GM19193 (cell line): Measurements from ENCODE around the gene MEFV.

Source experiments
- POLR2A ChIP-seq: IDR thresholded peaks from 4 replicates; pipeline ENCODE4 v1.6.1; 2011; ENCODE audit not compliant: insufficient read depth, insufficient read length; ENCODE audit errors: extremely low read depth

Gene MEFV

GRCh38 chr16:3256146-3256865 lies at the start of gene MEFV:
MEFV (minus strand) TSS chr16:3256633; CDS start chr16:3256587, 46 bp downstream.
- no peak for TF ChIP-seq POLR2A

DNA sequence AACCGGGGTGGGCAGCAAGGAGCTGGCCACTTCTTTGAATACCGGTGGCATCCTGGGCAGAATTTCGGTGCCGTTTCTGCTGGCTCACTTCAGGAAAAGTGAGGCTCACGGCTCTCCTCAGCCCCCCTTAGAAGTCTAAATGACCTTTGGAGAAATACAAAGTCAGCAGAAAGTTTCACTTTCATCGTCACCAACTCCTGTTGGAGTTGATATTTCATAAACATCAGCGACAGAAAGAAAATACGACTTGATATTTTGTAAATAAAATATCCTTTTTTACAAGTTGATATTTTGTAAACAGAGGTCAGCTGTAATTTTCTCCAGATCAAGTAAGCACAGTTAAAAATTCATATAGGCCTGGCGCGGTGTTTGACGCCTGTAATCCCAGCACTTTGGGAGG lies 49.6 kb upstream of the MEFV start:
- TF ChIP-seq POLR2A = no peak

- TF ChIP-seq POLR2A = peak; percentile 94
These were observed 49.0 kb upstream of the MEFV start, which contains the start of the genes TIGD7 and ZNF75A for GRCh38 chr16:3305109-3306068. TIGD7 (minus strand) TSS chr16:3305430; CDS start chr16:3300614, 4,816 bp downstream. ZNF75A (plus strand) TSS chr16:3305497; CDS start chr16:3308429, 2,932 bp downstream.

- no peak for TF ChIP-seq POLR2A
These were observed 47.9 kb upstream of the MEFV start for GRCh38 chr16:3304370-3304769.

- TF ChIP-seq POLR2A = no peak
These were observed 39.4 kb upstream of the MEFV start for GRCh38 chr16:3295783-3296182.

- no peak for TF ChIP-seq POLR2A
These were observed 38.8 kb upstream of the MEFV start for GRCh38 chr16:3295209-3295608.

- no peak for TF ChIP-seq POLR2A
These were observed 36.2 kb upstream of the MEFV start for GRCh38 chr16:3292604-3293003.

DNA sequence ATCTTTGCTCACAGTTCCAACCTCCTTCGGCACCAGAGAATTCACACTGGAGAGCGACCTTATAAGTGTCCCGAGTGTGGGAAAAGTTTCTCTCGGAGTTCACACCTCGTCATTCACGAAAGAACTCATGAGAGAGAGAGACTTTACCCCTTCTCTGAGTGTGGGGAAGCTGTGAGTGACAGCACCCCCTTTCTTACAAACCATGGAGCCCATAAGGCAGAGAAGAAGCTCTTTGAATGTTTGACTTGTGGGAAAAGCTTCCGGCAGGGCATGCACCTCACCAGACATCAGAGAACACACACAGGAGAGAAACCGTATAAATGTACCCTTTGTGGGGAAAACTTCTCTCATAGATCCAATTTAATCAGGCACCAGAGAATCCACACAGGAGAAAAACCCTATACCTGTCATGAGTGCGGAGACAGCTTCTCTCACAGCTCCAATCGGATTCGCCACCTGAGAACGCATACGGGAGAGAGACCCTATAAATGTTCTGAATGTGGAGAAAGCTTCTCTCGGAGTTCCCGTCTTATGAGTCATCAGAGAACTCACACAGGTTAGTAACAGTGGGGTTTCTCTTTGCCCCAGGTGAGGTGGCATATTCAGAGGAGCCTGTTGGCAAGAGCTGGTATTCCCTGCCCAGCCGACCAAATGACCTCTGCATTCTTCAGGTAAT lies 33.7 kb upstream of the MEFV start:
- TF ChIP-seq POLR2A = no peak

- TF ChIP-seq POLR2A = no peak
These were observed 28.7 kb upstream of the MEFV start for GRCh38 chr16:3285131-3285530.

DNA sequence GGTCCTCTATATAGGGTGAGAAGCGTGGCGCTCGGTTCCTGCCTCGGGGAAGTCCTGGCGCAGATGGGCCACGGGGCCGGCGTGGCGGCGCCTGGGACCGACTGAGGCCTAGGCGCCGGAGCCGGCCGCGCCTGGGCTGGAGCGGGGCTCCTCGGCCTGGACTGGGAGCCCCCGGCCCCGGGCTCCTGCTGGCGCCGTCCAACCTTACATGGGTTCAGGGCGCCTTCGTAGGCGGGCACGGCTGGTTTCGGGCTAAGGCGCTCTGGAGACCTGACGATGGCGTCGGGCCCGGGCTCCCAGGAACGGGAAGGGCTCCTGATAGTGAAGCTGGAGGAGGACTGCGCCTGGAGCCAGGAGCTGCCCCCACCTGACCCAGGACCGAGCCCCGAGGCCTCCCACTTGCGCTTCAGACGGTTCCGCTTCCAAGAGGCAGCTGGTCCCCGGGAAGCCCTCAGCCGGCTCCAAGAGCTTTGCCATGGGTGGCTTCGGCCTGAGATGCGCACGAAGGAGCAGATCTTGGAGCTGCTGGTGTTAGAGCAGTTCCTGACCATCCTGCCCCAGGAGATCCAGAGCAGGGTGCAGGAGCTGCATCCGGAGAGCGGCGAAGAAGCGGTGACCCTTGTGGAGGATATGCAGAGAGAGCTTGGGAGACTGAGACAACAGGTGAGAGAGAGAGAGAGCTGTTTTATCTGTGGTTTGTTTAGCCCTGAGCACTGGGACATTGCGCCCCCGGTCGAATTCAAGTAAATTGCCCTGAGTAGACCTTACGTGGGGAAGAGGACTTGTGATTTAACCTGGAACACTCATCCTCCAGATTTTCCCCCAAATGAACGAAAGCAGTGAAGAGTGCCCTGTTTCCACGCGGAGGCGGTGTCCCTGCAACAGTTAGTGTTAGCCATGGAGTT lies 27.4 kb upstream of the MEFV start:
- TF ChIP-seq POLR2A = no peak

DNA sequence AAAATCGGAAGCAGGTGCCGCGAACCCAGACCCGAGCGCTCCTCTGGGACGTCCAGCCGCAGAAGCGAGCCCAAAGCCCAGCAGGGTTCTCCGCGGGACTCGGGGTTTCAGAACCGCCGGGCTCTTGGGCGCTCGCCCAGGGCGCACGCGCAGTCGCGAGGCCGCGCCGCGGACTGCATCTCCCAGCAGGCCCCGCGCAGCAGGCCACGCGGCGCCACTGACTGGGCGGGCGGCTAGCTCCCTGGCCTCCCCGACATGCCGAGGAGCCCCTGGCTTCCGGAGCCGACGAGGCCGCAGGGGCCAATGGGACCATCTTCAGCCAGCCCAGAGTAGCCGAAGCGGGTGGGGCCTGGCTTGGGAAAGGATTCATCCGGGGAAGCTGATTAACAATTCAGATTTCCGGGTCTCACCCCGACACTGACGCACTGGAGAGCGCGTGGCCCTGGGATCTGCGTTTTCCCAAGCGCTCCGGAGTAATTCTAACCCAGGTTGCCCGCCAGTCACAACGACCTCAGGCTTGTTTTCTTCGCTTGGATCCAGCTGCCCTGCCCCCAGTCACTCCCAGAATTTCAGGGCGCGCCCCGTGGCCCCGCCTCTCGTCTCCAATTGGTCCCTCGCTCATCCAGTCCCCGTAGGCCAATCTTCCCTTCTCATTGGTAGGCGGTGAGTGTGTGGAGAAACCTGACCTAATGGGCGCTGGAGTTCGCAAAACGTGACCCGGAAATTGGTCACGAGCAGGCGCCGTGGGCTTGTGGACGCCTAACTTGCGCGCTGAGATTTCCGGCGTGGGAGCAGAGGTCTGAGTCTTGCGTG lies 26.5 kb upstream of the MEFV start, which contains the start of gene ZNF263:
ZNF263 (plus strand) TSS at position 762 of the 813 bp plus-strand sequence. CDS start 328 bp downstream, outside the sequence.
- peak; percentile 73 for TF ChIP-seq POLR2A

GRCh38 chr16:3282103-3282729 lies 25.8 kb upstream of the MEFV start:
- TF ChIP-seq POLR2A = no peak

DNA sequence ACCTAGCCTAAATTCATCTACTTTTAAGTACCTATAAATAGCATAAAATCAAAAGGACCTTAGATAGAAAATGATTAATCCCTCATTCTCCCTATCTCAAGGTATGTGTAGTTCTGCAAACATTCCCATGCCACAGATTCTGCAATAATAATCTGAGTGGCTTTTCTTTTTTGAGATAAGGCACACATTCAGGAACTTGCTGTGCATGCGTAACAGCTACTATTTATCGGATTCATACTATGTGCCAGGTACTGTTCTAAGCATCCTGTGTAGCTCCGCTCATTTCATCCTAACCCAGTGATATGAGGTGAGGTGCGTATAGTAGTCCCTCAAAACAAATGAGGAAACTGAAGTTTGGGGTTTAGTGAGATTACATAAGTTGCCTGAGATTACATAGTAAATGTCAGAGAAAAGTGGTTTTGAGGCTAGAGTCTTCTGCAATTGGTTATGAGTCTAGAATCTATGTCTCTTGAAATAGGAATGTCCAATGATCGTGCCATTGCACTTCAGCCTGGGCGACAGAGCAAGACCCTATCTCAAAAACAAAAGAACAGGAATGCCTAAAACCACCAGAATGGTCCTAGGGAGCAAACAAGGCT lies 24.9 kb upstream of the MEFV start:
- TF ChIP-seq POLR2A = no peak

DNA sequence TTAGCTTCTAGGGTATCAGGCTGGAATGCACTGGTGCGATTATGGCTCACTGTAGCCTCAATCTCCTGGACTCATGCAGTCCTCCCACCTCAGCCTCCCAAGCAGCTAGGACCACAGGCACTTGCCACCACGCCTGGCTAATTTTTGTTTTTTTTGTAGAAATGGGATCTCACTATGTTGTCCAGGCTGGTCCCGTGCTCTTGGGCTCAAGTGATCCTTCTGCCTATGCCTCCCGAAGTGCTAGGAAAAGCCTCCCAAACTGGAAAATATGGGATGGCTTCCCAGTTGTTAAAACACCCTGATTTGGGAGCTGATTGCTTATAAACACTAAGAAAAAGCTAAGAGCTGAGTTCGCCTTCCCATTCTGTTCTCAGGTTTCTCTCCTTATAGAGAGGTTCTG lies 20.2 kb upstream of the MEFV start:
- no peak for TF ChIP-seq POLR2A
